Neural progenitor cell (in vitro differentiated cells): ENCODE results near the gene RBM15B. TPM values are rescaled to one million over a fixed set of nuclear protein-coding genes. Genes with fewer than 3 reads are reported as not detected.

Source experiments
- DNase-seq: peaks from one replicate; pipeline ENCODE4 v3.0.0-alpha.2; 2016; ENCODE audit warnings: low spot score
- H2AFZ ChIP-seq: fragments of 200-600 bp; sonication (generic); replicated peaks from 2 replicates; pipeline ENCODE4 v1.6.1; 2016; ENCODE audit warnings: antibody characterized with exemption
- H3F3A ChIP-seq: fragments of 200-600 bp; sonication (generic); 2 replicates; pipeline ENCODE4 v1.6.1; 2016; ENCODE audit warnings: antibody characterized with exemption, low read depth
- H3K27ac ChIP-seq: fragments of 200-600 bp; sonication (generic); 2 replicates; pipeline ENCODE4 v1.5.1; 2016; ENCODE audit warnings: mild to moderate bottlenecking
- H3K27me3 ChIP-seq: fragments of 200-600 bp; sonication (generic); 2 replicates; pipeline ENCODE4 v1.6.1; 2016; ENCODE audit warnings: mild to moderate bottlenecking, moderate library complexity
- H3K36me3 ChIP-seq: fragments of 200-600 bp; sonication (generic); 2 replicates; pipeline ENCODE4 v1.5.1; 2016
- H3K4me1 ChIP-seq: fragments of 200-600 bp; sonication (generic); 2 replicates; pipeline ENCODE4 v1.6.1; 2016; ENCODE audit warnings: mixed run types
- H3K4me2 ChIP-seq: fragments of 200-600 bp; sonication (generic); 2 replicates; pipeline ENCODE4 v1.6.1; 2016
- H3K4me3 ChIP-seq: fragments of 200-600 bp; sonication (generic); 2 replicates; pipeline ENCODE4 v1.5.1; 2016
- H3K79me2 ChIP-seq: fragments of 200-600 bp; sonication (generic); 2 replicates; pipeline ENCODE4 v1.6.1; 2016; ENCODE audit warnings: low read depth
- H3K9ac ChIP-seq: fragments of 200-600 bp; sonication (generic); 2 replicates; pipeline ENCODE4 v1.6.1; 2016
- H3K9me3 ChIP-seq: fragments of 200-600 bp; sonication (generic); 2 replicates; pipeline ENCODE4 v1.5.1; 2016; ENCODE audit warnings: low read depth
- H4K20me1 ChIP-seq: fragments of 200-600 bp; sonication (generic); 2 replicates; pipeline ENCODE4 v1.6.1; 2016; ENCODE audit warnings: low read depth
- H3K27ac Mint-ChIP-seq: 3 replicates; pipeline ENCODE4 v1.8.0; 2021; ENCODE audit warnings: mixed read lengths
- H3K27me3 Mint-ChIP-seq: 2 replicates; pipeline ENCODE4 v1.8.0; 2022; ENCODE audit warnings: low read depth, mild to moderate bottlenecking, inconsistent platforms, moderate library complexity, mixed read lengths; ENCODE audit not compliant: insufficient read depth
- H3K36me3 Mint-ChIP-seq: 3 replicates; pipeline ENCODE4 v1.8.0; 2021; ENCODE audit warnings: mixed read lengths
- H3K4me1 Mint-ChIP-seq: 3 replicates; pipeline ENCODE4 v1.8.0; 2021; ENCODE audit warnings: mixed read lengths
- H3K4me3 Mint-ChIP-seq: 3 replicates; pipeline ENCODE4 v1.8.0; 2021; ENCODE audit warnings: mild to moderate bottlenecking, moderate library complexity, mixed read lengths
- H3K9me3 Mint-ChIP-seq: 3 replicates; pipeline ENCODE4 v1.8.0; 2020; ENCODE audit warnings: mixed read lengths
- EZH2 ChIP-seq: fragments of 200-600 bp; sonication (generic); IDR thresholded peaks from 2 replicates; pipeline ENCODE4 v1.6.1; 2017; ENCODE audit warnings: antibody characterized with exemption, mild to moderate bottlenecking, moderate library complexity
- EZH2phosphoT487 ChIP-seq: fragments of 200-600 bp; sonication (generic); IDR thresholded peaks from 2 replicates; pipeline ENCODE4 v1.6.1; 2017; ENCODE audit warnings: antibody characterized with exemption
- total RNA-seq: library from RNA; depleted of rRNA; stranded (reverse); fragments of >200 nt; gene quantifications from 2 replicates; pipeline ENCODE4 v1.2.3, GENCODE V29; 2015; ENCODE audit warnings: low replicate concordance
- TF ChIP-seq, protein P1 (sequence below): fragments of 200-600 bp; sonication (generic); IDR thresholded peaks from 2 replicates; pipeline ENCODE4 v1.5.1; 2017; ENCODE audit warnings: antibody characterized with exemption, mild to moderate bottlenecking

The RBM15B gene
- total RNA-seq, 1 donor from 2014 or later: 28.1 TPM

DNA sequence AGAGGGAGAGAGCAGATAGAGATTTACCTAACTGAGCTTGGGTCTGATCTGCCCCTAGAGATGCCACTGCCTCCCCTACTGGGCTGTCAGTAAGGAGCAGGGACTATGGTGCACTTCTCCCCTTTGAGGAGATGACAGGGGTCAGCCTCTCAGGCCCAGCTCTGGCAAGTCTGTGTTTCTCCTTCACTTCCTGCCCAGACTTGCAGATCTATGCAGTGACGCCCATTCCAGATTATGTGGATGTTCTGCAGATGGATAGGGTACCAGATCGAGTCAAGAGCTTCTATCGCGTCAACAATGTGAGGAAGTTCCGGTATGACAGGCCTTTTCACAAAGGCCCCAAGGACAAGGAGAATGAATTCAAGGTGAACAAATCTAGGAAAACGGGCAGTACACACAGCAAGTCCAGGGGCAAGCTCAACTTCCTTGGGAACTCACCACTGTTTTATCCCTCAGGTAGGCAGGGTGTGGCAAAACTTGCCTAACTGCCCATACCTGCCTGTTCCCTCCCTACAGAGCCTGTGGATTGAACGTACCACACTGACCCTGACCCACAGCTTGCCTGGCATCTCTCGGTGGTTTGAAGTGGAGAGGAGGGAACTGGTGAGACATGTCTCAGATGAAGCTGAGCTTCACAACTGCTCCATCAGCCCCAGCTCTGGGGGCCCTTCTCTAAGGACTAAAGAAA is 35.0 kb upstream of the RBM15B start:
- H3K4me3 Mint-ChIP-seq: no peak overlapping the region
- no peaks in the 10 kb centered on the region for H3K9me3 Mint-ChIP-seq
- Histone ChIP-seq H3K27ac (no peak overlapping the region), H3K27me3 (no peaks in the 10 kb centered on the region), H3K9me3 (no peaks in the 10 kb centered on the region), H3K9ac (no peak overlapping the region), H2AFZ (no peak overlapping the region), H4K20me1 (no peaks in the 10 kb centered on the region), H3K4me3 (no peak overlapping the region), H3K36me3 (no peaks in the 10 kb centered on the region), H3F3A (no peaks in the 10 kb centered on the region), H3K4me2 (no peak overlapping the region), H3K4me1 (peaks cover 4% of the 10 kb centered on the region), H3K79me2 (no peaks in the 10 kb centered on the region)
- no peak overlapping the region for H3K27ac Mint-ChIP-seq
- H3K4me1 Mint-ChIP-seq: peaks cover 4% of the 10 kb centered on the region
- H3K36me3 Mint-ChIP-seq: peaks cover 5% of the 10 kb centered on the region
- no peak for DNase-seq
- TF ChIP-seq, protein P1, sequence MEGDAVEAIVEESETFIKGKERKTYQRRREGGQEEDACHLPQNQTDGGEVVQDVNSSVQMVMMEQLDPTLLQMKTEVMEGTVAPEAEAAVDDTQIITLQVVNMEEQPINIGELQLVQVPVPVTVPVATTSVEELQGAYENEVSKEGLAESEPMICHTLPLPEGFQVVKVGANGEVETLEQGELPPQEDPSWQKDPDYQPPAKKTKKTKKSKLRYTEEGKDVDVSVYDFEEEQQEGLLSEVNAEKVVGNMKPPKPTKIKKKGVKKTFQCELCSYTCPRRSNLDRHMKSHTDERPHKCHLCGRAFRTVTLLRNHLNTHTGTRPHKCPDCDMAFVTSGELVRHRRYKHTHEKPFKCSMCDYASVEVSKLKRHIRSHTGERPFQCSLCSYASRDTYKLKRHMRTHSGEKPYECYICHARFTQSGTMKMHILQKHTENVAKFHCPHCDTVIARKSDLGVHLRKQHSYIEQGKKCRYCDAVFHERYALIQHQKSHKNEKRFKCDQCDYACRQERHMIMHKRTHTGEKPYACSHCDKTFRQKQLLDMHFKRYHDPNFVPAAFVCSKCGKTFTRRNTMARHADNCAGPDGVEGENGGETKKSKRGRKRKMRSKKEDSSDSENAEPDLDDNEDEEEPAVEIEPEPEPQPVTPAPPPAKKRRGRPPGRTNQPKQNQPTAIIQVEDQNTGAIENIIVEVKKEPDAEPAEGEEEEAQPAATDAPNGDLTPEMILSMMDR: no peak
- no peak for TF ChIP-seq EZH2phosphoT487
- no peak for TF ChIP-seq EZH2
- peaks cover 2% of the 10 kb centered on the region for H3K27me3 Mint-ChIP-seq

DNA sequence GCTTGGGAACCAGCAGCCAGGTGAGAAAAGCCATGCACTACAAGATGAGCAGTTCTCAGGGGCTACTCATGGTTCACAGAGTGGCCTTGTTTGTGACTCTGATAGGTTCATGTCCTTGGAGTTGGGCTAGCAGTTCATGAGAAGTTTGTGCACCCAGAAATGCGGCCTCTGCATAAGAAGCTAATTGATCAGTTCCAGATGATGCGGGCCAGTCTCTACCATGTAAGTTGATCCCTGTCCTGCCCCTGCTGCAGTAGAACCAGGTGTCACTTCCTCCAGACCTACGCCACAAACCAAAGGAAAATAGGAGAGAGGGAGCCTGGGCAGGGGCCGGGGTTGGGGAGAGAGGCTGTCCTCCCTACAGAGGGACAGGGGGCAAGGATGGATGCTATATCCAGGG is 33.2 kb upstream of the RBM15B start:
- H3K79me2 ChIP-seq: no peaks in the 10 kb centered on the region
- no peaks in the 10 kb centered on the region for H3F3A ChIP-seq
- no peaks in the 10 kb centered on the region for H3K9me3 ChIP-seq
- no peaks in the 10 kb centered on the region for H4K20me1 ChIP-seq
- H3K27ac ChIP-seq: no peak overlapping the region
- no peak overlapping the region for H3K4me3 Mint-ChIP-seq
- no peak overlapping the region for H3K4me2 ChIP-seq
- no peak overlapping the region for H2AFZ ChIP-seq
- no peak overlapping the region for H3K9ac ChIP-seq
- no peak for DNase-seq
- H3K4me3 ChIP-seq: no peak overlapping the region
- peaks cover 4% of the 10 kb centered on the region for H3K4me1 Mint-ChIP-seq
- no peak overlapping the region for H3K27ac Mint-ChIP-seq
- H3K27me3 Mint-ChIP-seq: peaks cover 2% of the 10 kb centered on the region
- no peaks in the 10 kb centered on the region for H3K27me3 ChIP-seq
- H3K9me3 Mint-ChIP-seq: no peaks in the 10 kb centered on the region
- H3K36me3 Mint-ChIP-seq: peaks cover 7% of the 10 kb centered on the region
- TF ChIP-seq, protein P1: no peak
- no peak for TF ChIP-seq EZH2
- no peak for TF ChIP-seq EZH2phosphoT487
- H3K4me1 ChIP-seq: peaks cover 4% of the 10 kb centered on the region
- no peaks in the 10 kb centered on the region for H3K36me3 ChIP-seq

DNA sequence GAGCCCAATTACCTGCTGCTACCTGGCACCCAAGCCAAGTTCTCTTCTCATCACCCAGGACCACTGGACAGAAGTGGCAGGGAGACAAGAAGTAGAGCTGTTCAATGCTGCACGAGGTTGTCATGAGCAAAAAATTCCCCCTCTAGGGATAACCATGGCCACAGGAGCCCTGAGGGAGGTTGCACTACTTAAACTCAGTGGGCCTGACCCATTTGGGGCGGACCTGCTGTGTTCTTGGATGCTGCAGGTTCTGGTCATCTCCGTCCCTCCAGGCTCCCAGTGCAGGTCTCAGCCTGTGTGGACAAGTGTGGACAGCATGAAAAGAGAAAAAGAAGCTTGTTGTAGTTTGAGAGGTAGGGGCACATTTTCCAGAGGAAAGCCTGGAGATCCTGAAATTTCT is 32.1 kb upstream of the RBM15B start:
- DNase-seq: no peak
- H4K20me1 ChIP-seq: no peaks in the 10 kb centered on the region
- H3K36me3 Mint-ChIP-seq: peaks cover 11% of the 10 kb centered on the region
- H3K4me3 Mint-ChIP-seq: no peak overlapping the region
- no peaks in the 10 kb centered on the region for H3F3A ChIP-seq
- H3K27me3 Mint-ChIP-seq: peaks cover 2% of the 10 kb centered on the region
- H3K4me3 ChIP-seq: no peak overlapping the region
- no peaks in the 10 kb centered on the region for H3K9me3 ChIP-seq
- H2AFZ ChIP-seq: no peak overlapping the region
- H3K4me1 Mint-ChIP-seq: peaks cover 4% of the 10 kb centered on the region
- H3K27ac Mint-ChIP-seq: no peak overlapping the region
- H3K27ac ChIP-seq: no peak overlapping the region
- TF ChIP-seq EZH2phosphoT487 (no peak), EZH2 (no peak)
- TF ChIP-seq, protein P1: no peak
- no peak overlapping the region for H3K9ac ChIP-seq
- no peaks in the 10 kb centered on the region for H3K36me3 ChIP-seq
- H3K9me3 Mint-ChIP-seq: no peaks in the 10 kb centered on the region
- H3K27me3 ChIP-seq: no peaks in the 10 kb centered on the region
- no peak overlapping the region for H3K4me2 ChIP-seq
- no peaks in the 10 kb centered on the region for H3K79me2 ChIP-seq
- peaks cover 4% of the 10 kb centered on the region for H3K4me1 ChIP-seq
